Neural cell (in vitro differentiated cells): ENCODE results near the gene C11orf97. TPM values are rescaled to one million over a fixed set of nuclear protein-coding genes. Genes with fewer than 3 reads are reported as not detected.

ENCODE experiments used
- H2AFZ ChIP-seq: fragments of 200-600, 300-800 bp; sonication (generic), shearing (Covaris generic); 2 replicates; pipeline ENCODE4 v1.6.0; 2014; ENCODE audit warnings: low read depth, mild to moderate bottlenecking, antibody characterized with exemption, low read length, moderate library complexity
- H3F3A ChIP-seq: fragments of 200-600 bp; shearing (Covaris generic); 2 replicates; pipeline ENCODE4 v1.6.1; 2016; ENCODE audit warnings: mild to moderate bottlenecking, moderate library complexity, mixed read lengths, antibody characterized with exemption, low read length; ENCODE audit not compliant: insufficient read depth, poor library complexity, severe bottlenecking
- H3K27ac ChIP-seq: fragments of 200-600, 300-800 bp; sonication (generic), shearing (Covaris generic); 2 replicates; pipeline ENCODE4 v1.5.1; 2014; ENCODE audit warnings: mild to moderate bottlenecking, low read length, moderate library complexity
- H3K27me3 ChIP-seq: fragments of 300-800, 200-600 bp; sonication (generic), shearing (Covaris generic); 2 replicates; pipeline ENCODE4 v1.6.0; 2014; ENCODE audit warnings: mild to moderate bottlenecking, low read depth, low read length, moderate library complexity; ENCODE audit not compliant: insufficient read depth
- H3K36me3 ChIP-seq: fragments of 300-800, 200-600 bp; sonication (generic), shearing (Covaris generic); 2 replicates; pipeline ENCODE4 v1.5.1; 2014; ENCODE audit warnings: mild to moderate bottlenecking, antibody characterized with exemption, low read length, moderate library complexity; ENCODE audit not compliant: insufficient read depth
- H3K4me2 ChIP-seq: fragments of 300-800, 200-600 bp; sonication (generic), shearing (Covaris generic); 2 replicates; pipeline ENCODE4 v1.6.0; 2014; ENCODE audit warnings: mild to moderate bottlenecking, low read length
- H3K4me3 ChIP-seq: fragments of 300-800, 200-600 bp; sonication (generic), shearing (Covaris generic); 2 replicates; pipeline ENCODE4 v1.5.1; 2014; ENCODE audit warnings: mild to moderate bottlenecking, low read length, moderate library complexity
- H3K79me2 ChIP-seq: fragments of 200-600 bp; shearing (Covaris generic); replicated peaks from 2 replicates; pipeline ENCODE4 v1.6.0; 2014; ENCODE audit warnings: mild to moderate bottlenecking, low read length, moderate library complexity; ENCODE audit not compliant: insufficient read depth
- H3K9ac ChIP-seq: fragments of 300-800, 200-600 bp; sonication (generic), shearing (Covaris generic); 2 replicates; pipeline ENCODE4 v1.6.1; 2016; ENCODE audit warnings: mild to moderate bottlenecking, low read length, mixed read lengths
- H3K9me2 ChIP-seq: fragments of 200-600 bp; shearing (Covaris generic); 2 replicates; pipeline ENCODE4 v1.6.1; 2016; ENCODE audit warnings: mild to moderate bottlenecking, low read length, mixed read lengths; ENCODE audit not compliant: insufficient read depth
- H3K9me3 ChIP-seq: fragments of 200-600, 300-800 bp; sonication (generic), shearing (Covaris generic); 2 replicates; pipeline ENCODE4 v1.6.1; 2016; ENCODE audit warnings: mild to moderate bottlenecking, mixed run types, low read length, moderate library complexity, mixed read lengths
- H4K20me1 ChIP-seq: fragments of 200-600 bp; shearing (Covaris generic); 2 replicates; pipeline ENCODE4 v1.6.1; 2016; ENCODE audit warnings: mild to moderate bottlenecking, mixed run types; ENCODE audit not compliant: insufficient read depth
- EP300 ChIP-seq: fragments of 450-650 bp; conservative IDR thresholded peaks from 2 replicates; pipeline ENCODE4 v1.6.1; 2014; ENCODE audit warnings: antibody characterized with exemption, mild to moderate bottlenecking, moderate library complexity; ENCODE audit not compliant: poor library complexity, severe bottlenecking
- EZH2 ChIP-seq: fragments of 200-600, 300-800 bp; shearing (Covaris generic), sonication (generic); IDR thresholded peaks from 2 replicates; pipeline ENCODE4 v1.6.1; 2014; ENCODE audit warnings: antibody characterized with exemption, low read length, borderline replicate concordance, mild to moderate bottlenecking; ENCODE audit not compliant: insufficient read depth, poor library complexity, severe bottlenecking
- MXI1 ChIP-seq: fragments of 450-650 bp; conservative IDR thresholded peaks from 2 replicates; pipeline ENCODE4 v1.6.1; 2014; ENCODE audit warnings: antibody characterized with exemption, mild to moderate bottlenecking; ENCODE audit not compliant: poor library complexity, severe bottlenecking
- POLR2AphosphoS5 ChIP-seq: IDR thresholded peaks from 2 replicates; pipeline ENCODE4 v1.6.1; 2012
- RAD21 ChIP-seq: fragments of 450-650 bp; conservative IDR thresholded peaks from 2 replicates; pipeline ENCODE4 v1.6.1; 2014; ENCODE audit warnings: antibody characterized with exemption, mild to moderate bottlenecking, moderate library complexity
- SMC3 ChIP-seq: fragments of 450-650 bp; conservative IDR thresholded peaks from 2 replicates; pipeline ENCODE4 v1.6.1; 2014; ENCODE audit warnings: antibody characterized with exemption, mild to moderate bottlenecking, moderate library complexity; ENCODE audit not compliant: poor library complexity
- TAF1 ChIP-seq: IDR thresholded peaks from 2 replicates; pipeline ENCODE4 v1.6.1; 2012; ENCODE audit warnings: low read depth
- polyA plus RNA-seq: library from polyadenylated mRNA; depleted of rRNA; stranded (reverse); fragments of >200 nt; gene quantifications from 2 replicates; pipeline ENCODE4 v1.2.3, GENCODE V29; 2014
- TF ChIP-seq, protein P1 (sequence below): IDR thresholded peaks from 2 replicates; pipeline ENCODE4 v1.6.1; 2012; ENCODE audit warnings: borderline replicate concordance
- TF ChIP-seq, protein P2 (sequence below): fragments of 450-650 bp; IDR thresholded peaks from 2 replicates; pipeline ENCODE4 v1.5.1; 2014; ENCODE audit warnings: antibody characterized with exemption, mild to moderate bottlenecking, moderate library complexity; ENCODE audit not compliant: poor library complexity, severe bottlenecking

C11orf97 gene
- polyA plus RNA-seq, 1 donor from 2014 or later = 0.47 TPM

- Histone ChIP-seq H3K36me3 (no peaks in the 10 kb centered on the region), H3K27ac (no peak overlapping the region), H3F3A (no peaks in the 10 kb centered on the region), H3K27me3 (no peaks in the 10 kb centered on the region), H4K20me1 (no peaks in the 10 kb centered on the region), H3K9me2 (no peaks in the 10 kb centered on the region), H3K79me2 (no peaks in the 10 kb centered on the region), H2AFZ (no peak overlapping the region), H3K9ac (no peak overlapping the region), H3K4me3 (no peak overlapping the region), H3K9me3 (no peaks in the 10 kb centered on the region), H3K4me2 (no peak overlapping the region)
- TF ChIP-seq, protein P1, sequence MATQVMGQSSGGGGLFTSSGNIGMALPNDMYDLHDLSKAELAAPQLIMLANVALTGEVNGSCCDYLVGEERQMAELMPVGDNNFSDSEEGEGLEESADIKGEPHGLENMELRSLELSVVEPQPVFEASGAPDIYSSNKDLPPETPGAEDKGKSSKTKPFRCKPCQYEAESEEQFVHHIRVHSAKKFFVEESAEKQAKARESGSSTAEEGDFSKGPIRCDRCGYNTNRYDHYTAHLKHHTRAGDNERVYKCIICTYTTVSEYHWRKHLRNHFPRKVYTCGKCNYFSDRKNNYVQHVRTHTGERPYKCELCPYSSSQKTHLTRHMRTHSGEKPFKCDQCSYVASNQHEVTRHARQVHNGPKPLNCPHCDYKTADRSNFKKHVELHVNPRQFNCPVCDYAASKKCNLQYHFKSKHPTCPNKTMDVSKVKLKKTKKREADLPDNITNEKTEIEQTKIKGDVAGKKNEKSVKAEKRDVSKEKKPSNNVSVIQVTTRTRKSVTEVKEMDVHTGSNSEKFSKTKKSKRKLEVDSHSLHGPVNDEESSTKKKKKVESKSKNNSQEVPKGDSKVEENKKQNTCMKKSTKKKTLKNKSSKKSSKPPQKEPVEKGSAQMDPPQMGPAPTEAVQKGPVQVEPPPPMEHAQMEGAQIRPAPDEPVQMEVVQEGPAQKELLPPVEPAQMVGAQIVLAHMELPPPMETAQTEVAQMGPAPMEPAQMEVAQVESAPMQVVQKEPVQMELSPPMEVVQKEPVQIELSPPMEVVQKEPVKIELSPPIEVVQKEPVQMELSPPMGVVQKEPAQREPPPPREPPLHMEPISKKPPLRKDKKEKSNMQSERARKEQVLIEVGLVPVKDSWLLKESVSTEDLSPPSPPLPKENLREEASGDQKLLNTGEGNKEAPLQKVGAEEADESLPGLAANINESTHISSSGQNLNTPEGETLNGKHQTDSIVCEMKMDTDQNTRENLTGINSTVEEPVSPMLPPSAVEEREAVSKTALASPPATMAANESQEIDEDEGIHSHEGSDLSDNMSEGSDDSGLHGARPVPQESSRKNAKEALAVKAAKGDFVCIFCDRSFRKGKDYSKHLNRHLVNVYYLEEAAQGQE = no peak
- no peak for TF ChIP-seq MXI1
- TF ChIP-seq, protein P2, sequence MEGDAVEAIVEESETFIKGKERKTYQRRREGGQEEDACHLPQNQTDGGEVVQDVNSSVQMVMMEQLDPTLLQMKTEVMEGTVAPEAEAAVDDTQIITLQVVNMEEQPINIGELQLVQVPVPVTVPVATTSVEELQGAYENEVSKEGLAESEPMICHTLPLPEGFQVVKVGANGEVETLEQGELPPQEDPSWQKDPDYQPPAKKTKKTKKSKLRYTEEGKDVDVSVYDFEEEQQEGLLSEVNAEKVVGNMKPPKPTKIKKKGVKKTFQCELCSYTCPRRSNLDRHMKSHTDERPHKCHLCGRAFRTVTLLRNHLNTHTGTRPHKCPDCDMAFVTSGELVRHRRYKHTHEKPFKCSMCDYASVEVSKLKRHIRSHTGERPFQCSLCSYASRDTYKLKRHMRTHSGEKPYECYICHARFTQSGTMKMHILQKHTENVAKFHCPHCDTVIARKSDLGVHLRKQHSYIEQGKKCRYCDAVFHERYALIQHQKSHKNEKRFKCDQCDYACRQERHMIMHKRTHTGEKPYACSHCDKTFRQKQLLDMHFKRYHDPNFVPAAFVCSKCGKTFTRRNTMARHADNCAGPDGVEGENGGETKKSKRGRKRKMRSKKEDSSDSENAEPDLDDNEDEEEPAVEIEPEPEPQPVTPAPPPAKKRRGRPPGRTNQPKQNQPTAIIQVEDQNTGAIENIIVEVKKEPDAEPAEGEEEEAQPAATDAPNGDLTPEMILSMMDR = no peak
- TF ChIP-seq POLR2AphosphoS5 = no peak
- TF ChIP-seq SMC3 = no peak
These were observed 47.1 kb downstream of the C11orf97 start for GRCh38 chr11:94559361-94559760.

DNA sequence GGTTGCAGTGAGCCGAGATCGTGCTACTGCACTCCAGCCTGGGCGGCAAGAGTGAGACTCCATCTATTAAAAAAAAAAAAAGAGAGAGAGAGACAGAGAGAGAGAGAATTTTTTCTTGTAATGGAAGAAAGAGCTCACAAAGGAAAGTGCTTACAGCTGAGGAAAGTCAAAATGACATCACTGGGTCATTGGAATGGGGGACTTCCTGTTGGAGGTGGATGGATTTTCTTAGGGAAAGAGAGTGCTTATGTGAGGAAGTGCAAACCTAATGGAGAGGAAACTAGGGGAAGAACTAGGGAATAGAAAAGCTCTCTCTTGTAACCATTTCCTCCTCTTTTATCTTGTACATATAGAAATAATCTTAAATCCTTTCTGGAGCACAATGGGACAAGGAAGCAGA is 48.6 kb downstream of the C11orf97 start:
- no peaks in the 10 kb centered on the region for H4K20me1 ChIP-seq
- H3K9ac ChIP-seq = no peak overlapping the region
- H3K4me2 ChIP-seq = no peak overlapping the region
- H3K79me2 ChIP-seq = no peaks in the 10 kb centered on the region
- no peak for TF ChIP-seq SMC3
- no peak for TF ChIP-seq RAD21
- TF ChIP-seq TAF1 = no peak
- no peak for TF ChIP-seq MXI1
- TF ChIP-seq EP300 = no peak
- no peak for TF ChIP-seq POLR2AphosphoS5
- no peak for TF ChIP-seq EZH2
- TF ChIP-seq, protein P2 = no peak
- TF ChIP-seq, protein P1 = no peak
- no peak overlapping the region for H3K27ac ChIP-seq
- no peaks in the 10 kb centered on the region for H3F3A ChIP-seq
- H3K4me3 ChIP-seq = no peak overlapping the region
- H2AFZ ChIP-seq = no peak overlapping the region
- H3K9me2 ChIP-seq = no peaks in the 10 kb centered on the region
- H3K36me3 ChIP-seq = no peaks in the 10 kb centered on the region
- no peaks in the 10 kb centered on the region for H3K27me3 ChIP-seq
- no peaks in the 10 kb centered on the region for H3K9me3 ChIP-seq
